Hepatocyte (in vitro differentiated cells): ENCODE results near the gene KRT76. TPM values are rescaled to one million over a fixed set of nuclear protein-coding genes. Genes with fewer than 3 reads are reported as not detected.
"Not testable (repeated sequence)": the region's sequence is repeated elsewhere in the genome, so short reads cannot be mapped to it uniquely, and the experiment has no call there.

Source experiments
- DNase-seq: peaks from one replicate; pipeline ENCODE4 v3.0.0-alpha.2; 2016; ENCODE audit warnings: low spot score
- H2AFZ ChIP-seq: fragments of 200-600 bp; sonication (generic); 2 replicates; pipeline ENCODE4 v1.6.0; 2016; ENCODE audit warnings: antibody characterized with exemption, mild to moderate bottlenecking
- H3K27ac ChIP-seq: fragments of 200-600 bp; sonication (generic); 2 replicates; pipeline ENCODE4 v1.5.1; 2016; ENCODE audit warnings: mild to moderate bottlenecking
- H3K27me3 ChIP-seq: fragments of 200-600 bp; sonication (generic); 2 replicates; pipeline ENCODE4 v1.6.1; 2016
- H3K36me3 ChIP-seq: fragments of 200-600 bp; sonication (generic); replicated peaks from 2 replicates; pipeline ENCODE4 v1.5.1; 2016; ENCODE audit warnings: low read depth; ENCODE audit not compliant: insufficient read depth
- H3K4me1 ChIP-seq: fragments of 200-600 bp; sonication (generic); 2 replicates; pipeline ENCODE4 v1.5.1; 2016; ENCODE audit warnings: mild to moderate bottlenecking, moderate library complexity; ENCODE audit not compliant: insufficient read depth
- H3K4me2 ChIP-seq: fragments of 200-600 bp; sonication (generic); 2 replicates; pipeline ENCODE4 v1.6.0; 2016
- H3K4me3 ChIP-seq: fragments of 200-600 bp; sonication (generic); 2 replicates; pipeline ENCODE4 v1.5.1; 2016; ENCODE audit warnings: mild to moderate bottlenecking
- H3K79me2 ChIP-seq: fragments of 200-600 bp; sonication (generic); 2 replicates; pipeline ENCODE4 v1.6.0; 2017; ENCODE audit warnings: mild to moderate bottlenecking
- H3K9me2 ChIP-seq: fragments of 200-600 bp; sonication (generic); replicated peaks from 2 replicates; pipeline ENCODE4 v1.6.0; 2017; ENCODE audit warnings: mild to moderate bottlenecking; ENCODE audit not compliant: insufficient read depth
- H3K9me3 ChIP-seq: fragments of 200-600 bp; sonication (generic); 2 replicates; pipeline ENCODE4 v1.5.1; 2016; ENCODE audit warnings: low read depth, mild to moderate bottlenecking
- H4K20me1 ChIP-seq: fragments of 200-600 bp; sonication (generic); 2 replicates; pipeline ENCODE4 v1.6.0; 2016; ENCODE audit warnings: mild to moderate bottlenecking; ENCODE audit not compliant: insufficient read depth, poor library complexity, severe bottlenecking
- CTCF ChIP-seq: fragments of 200-600 bp; sonication (generic); IDR thresholded peaks from 2 replicates; pipeline ENCODE4 v1.5.1; 2016; ENCODE audit warnings: antibody characterized with exemption, mild to moderate bottlenecking; ENCODE audit not compliant: poor library complexity
- EZH2 ChIP-seq: fragments of 200-600 bp; sonication (generic); IDR thresholded peaks from 2 replicates; pipeline ENCODE4 v1.6.1; 2016; ENCODE audit warnings: antibody characterized with exemption, mild to moderate bottlenecking, borderline replicate concordance
- EZH2phosphoT487 ChIP-seq: fragments of 200-600 bp; sonication (generic); IDR thresholded peaks from one replicate; pipeline ENCODE4 v1.6.1; 2018; ENCODE audit warnings: antibody characterized with exemption, mild to moderate bottlenecking, low read depth, moderate library complexity; ENCODE audit not compliant: unreplicated experiment, severe bottlenecking
- WGBS: methylation state at CpG from one replicate; pipeline ENCODE4 v1.1.6; 2016; ENCODE audit warnings: low lambda C conversion rate; ENCODE audit errors: missing lambda C conversion rate; 5-methylcytosine and 5-hydroxymethylcytosine counted together
- polyA plus RNA-seq: library from polyadenylated mRNA; unstranded; fragments of >200 nt; fragmentation: Nextera tagmentation; extraction: Ambion mirVana; gene quantifications from 2 replicates; pipeline ENCODE4 v1.2.1, GENCODE V29; 2016
- total RNA-seq: library from RNA; depleted of rRNA; stranded (reverse); fragments of >200 nt; gene quantifications from 2 replicates; pipeline ENCODE4 v1.2.3, GENCODE V29; 2014

KRT76 gene
- total and polyA plus RNA-seq, 2 experiments from 2014 or later = not detected

GRCh38 chr12:52795694-52796428, 18.7 kb upstream of the KRT76 start, which contains the start of gene KRT3:
Gene KRT3, minus strand, starts transcription at chr12:52796117. Its CDS starts 75 bp downstream, at chr12:52796042.
- DNase-seq = no peak
- H3K9me2 ChIP-seq = no peaks in the 10 kb centered on the region
- no peak for TF ChIP-seq EZH2phosphoT487
- TF ChIP-seq CTCF = no peak
- no peak for TF ChIP-seq EZH2
- no peaks in the 10 kb centered on the region for H3K4me1 ChIP-seq
- H3K36me3 ChIP-seq = no peaks in the 10 kb centered on the region
- no peaks in the 10 kb centered on the region for H3K9me3 ChIP-seq
- no peaks in the 10 kb centered on the region for H3K27me3 ChIP-seq
- H3K27ac ChIP-seq = no peak within 1 kb of the TSS
- H3K4me3 ChIP-seq = no peak within 1 kb of the TSS
- no peak within 1 kb of the TSS for H2AFZ ChIP-seq
- H3K79me2 ChIP-seq = no peaks in the 10 kb centered on the region
- no peak within 1 kb of the TSS for H3K4me2 ChIP-seq
- 95% methylated on average over 17 of the region's 17 CpGs for WGBS
- no peaks in the 10 kb centered on the region for H4K20me1 ChIP-seq

GRCh38 chr12:52795332-52795674, 18.2 kb upstream of the KRT76 start:
- not testable (repeated sequence) for H3K9me2 ChIP-seq, H3K4me3 ChIP-seq, H2AFZ ChIP-seq, H3K4me2 ChIP-seq, DNase-seq, H3K79me2 ChIP-seq, H3K9me3 ChIP-seq, H3K27ac ChIP-seq, H3K36me3 ChIP-seq, H4K20me1 ChIP-seq, H3K27me3 ChIP-seq, H3K4me1 ChIP-seq
- WGBS = 97% methylated on average over 2 of the region's 2 CpGs

- no peaks in the 10 kb centered on the region for H3K9me3 ChIP-seq
- 81% methylated on average over 5 of the region's 5 CpGs for WGBS
- TF ChIP-seq CTCF (no peak), EZH2 (no peak), EZH2phosphoT487 (no peak)
These were observed 17.6 kb upstream of the KRT76 start for GRCh38 chr12:52794479-52795331.

More at GRCh38 chr12:52794479-52795331, 17.6 kb upstream of the KRT76 start:
- no peaks in the 10 kb centered on the region for H3K4me1 ChIP-seq
- DNase-seq = no peak
- no peaks in the 10 kb centered on the region for H3K36me3 ChIP-seq
- H3K27me3 ChIP-seq = no peaks in the 10 kb centered on the region
- H3K79me2 ChIP-seq = no peaks in the 10 kb centered on the region
- no peak overlapping the region for H3K4me3 ChIP-seq
- H3K27ac ChIP-seq = no peak overlapping the region
- H4K20me1 ChIP-seq = no peaks in the 10 kb centered on the region
- H3K4me2 ChIP-seq = no peak overlapping the region
- H2AFZ ChIP-seq = no peak overlapping the region
- no peaks in the 10 kb centered on the region for H3K9me2 ChIP-seq
